GM18520 (cell line): ENCODE data around the gene ANK3.
"Not testable (repeated sequence)": the region's sequence is repeated elsewhere in the genome, so short reads cannot be mapped to it uniquely, and the experiment has no call there.

Source experiments
- ATAC-seq: cut with Tn5 transposase; IDR thresholded peaks from one replicate; pipeline ENCODE4 v1.9.1; 2021; ENCODE audit not compliant: unreplicated experiment

Gene ANK3

DNA sequence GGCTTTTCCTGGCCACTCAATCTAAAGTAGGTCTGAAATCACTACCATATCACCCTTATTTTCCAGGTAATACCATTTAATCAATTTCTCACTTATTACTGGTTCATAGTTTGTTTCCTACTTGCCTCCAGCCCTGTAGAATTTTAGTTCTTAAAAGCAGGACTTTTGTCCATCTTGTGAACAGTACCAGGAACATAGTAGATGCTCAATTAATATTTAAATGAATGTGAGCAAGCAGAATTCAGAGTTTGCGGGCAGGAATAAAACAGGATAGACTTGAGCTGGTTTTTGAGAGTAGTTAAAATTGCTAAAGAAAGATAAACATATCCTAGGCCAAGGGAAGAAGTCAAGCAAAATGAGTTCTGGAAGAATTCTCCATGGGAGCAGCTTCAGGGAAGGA, 77.9 kb downstream of the ANK3 start:
- ATAC-seq, result no peak

DNA sequence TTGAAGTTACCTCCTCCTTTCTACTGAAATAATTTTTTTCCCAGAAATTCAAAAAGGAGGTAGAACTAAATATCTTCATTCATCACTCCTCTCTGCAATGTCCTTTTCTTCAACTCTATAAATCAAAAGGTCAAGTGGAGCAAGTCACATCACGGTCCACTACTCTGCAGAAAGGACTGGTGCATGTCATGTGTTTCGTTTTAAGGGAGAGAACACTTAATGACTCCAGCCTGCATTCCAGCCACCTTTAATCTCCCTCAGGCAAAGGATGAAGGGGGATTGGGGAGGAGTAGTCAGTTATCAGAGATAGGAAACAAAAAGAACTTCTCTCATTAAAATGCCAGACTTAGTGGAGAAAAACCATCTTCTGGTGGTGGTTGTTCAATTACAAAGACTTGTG, 78.9 kb downstream of the ANK3 start:
- no peak for ATAC-seq

DNA sequence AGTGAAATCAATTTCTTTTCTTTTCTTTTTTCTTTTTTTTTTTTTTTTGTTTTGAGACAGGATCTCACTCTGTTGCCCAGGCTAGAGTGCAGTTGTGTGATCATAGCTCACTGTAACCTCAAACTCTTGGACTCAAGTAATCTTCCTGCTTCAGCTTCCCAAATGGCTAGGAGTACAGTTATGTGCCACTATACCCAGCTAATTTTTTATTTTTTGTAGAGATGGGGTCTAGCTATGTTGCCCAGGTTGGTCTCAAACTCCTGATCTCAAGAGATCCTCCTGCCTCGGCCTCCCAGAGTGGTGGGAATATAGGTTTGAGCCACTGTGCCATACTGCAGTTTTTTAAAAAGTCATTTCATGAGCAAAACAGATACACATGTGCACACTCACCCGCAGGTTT, 79.8 kb downstream of the ANK3 start:
- ATAC-seq, result no peak

DNA sequence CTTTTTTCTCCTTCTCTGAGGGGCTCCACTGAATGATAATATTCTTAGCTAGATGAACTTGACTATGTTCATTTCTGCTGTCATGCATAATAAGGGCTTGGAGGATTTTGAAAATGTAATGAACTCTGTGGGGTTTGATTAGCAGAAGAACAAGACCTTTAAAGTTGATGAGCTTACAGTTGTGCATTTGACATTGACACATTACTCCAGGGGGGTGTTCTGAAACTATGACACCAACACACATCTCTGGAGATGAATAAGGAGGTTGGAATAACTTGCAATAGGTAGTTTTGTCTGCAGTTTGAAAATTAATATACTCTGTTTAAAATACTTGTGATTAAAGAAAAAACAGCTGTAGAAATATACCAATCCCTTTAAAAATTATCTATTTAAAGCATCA, 80.3 kb downstream of the ANK3 start:
- no peak for ATAC-seq

DNA sequence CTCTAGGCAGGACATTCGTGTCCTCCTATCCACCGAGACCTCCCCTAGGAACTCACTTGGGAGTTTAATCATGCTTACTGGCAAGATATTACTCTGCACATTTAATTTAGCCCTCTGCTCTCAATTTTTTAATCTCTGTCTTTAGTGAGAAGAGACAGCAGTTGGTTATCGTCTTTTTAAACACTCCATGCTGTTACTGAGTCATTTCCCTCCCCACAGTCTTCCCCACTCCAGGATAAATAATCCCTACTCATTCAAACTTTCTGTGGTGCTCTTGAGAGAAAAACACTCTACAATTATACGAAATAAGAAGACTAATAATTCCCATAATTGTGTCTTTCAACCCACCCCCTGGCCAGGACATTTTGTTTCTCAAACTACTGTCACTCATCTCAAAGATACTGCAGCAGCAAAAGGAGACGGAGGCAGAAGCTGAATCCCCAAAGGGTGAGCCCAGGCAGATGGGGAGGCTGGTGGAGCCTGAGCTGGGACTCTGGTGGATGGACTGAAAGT, 84.2 kb downstream of the ANK3 start:
- ATAC-seq, result no peak

DNA sequence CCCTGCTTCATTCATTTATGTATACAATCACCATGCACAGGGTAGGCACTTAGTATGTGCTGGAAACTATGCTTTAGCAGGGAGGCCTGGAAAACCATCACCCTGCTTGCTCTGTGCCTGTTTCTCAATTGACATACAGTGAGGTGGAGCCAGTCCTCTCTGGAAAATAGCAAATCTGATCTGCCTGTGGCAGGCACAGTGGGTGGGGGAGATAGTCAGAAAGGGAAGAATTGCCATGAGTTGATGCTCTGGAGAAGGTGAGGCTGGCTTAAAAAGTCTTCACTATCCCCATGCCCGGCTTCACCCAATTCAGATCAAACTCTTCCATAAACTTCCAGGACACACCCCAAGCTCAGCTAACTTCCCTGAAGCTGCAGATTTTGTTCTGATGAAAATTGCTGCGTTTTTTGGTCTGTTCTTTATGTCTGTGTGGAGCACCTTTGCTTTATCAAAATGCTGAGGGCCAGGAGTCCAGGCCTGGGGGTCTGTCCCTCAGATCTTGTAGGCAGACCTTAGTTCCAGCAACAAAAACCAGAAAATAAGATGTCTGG, 84.8 kb downstream of the ANK3 start:
- ATAC-seq, result no peak

DNA sequence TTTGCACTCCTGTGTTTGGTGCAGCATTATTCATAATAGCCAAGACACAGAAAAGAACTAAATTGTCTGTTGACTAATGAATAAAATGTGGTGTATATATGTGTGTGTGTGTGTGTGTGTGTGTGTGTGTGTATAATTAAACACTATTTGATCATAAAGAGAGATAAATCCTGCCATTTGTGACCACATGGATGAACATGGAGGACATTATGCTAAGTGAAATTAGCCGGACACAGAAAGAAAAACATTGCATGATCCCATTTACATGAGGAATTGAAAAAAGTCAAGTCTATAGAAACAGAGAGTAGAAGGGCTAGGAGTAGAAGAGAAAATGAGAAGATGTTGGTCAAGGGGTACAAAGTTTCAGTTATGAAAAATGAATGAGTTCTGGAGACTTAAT, 85.9 kb downstream of the ANK3 start:
- ATAC-seq, result no peak

DNA sequence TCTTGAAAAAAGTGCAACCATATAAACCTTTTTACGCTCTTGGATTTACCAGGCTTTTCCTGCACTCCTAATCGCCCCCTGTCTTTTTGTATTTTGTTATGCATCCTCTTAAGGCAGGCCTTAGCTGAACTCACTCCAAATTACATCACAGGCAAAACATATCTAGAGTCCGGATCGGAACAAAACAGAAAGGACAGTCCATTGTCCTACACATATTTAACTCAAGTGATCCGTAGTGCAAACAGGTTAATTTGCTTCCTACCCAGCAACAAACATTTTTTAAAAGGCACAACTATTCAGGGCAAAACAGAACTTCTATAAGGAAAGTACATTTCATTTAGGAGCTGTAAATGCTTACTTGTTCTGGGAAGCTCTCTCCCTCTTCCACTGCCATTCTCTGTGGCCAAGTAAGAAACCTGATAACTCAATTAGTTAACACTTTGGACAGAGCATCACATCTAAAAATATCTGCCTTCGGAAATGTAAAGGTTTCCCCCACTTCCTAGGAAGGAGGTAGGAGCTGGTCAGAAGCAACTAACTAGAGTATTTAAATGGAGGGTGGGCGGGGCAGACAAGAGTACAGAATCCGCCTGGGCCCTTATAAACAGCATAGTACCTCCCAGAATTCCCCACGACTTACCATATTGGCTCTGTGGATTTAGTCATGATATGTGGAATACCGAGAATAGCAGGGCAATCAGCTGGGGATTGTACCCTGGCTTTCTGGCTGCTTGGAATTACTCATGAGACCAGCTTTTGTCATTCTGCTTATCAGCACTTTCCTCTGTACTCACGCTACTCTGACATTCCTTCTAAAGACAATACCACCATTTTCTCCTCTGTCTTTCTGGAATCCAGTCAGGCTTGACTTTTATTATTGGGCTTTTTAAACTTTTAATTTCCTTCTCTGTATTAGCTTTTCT, 89.5 kb downstream of the ANK3 start:
- ATAC-seq, result no peak

DNA sequence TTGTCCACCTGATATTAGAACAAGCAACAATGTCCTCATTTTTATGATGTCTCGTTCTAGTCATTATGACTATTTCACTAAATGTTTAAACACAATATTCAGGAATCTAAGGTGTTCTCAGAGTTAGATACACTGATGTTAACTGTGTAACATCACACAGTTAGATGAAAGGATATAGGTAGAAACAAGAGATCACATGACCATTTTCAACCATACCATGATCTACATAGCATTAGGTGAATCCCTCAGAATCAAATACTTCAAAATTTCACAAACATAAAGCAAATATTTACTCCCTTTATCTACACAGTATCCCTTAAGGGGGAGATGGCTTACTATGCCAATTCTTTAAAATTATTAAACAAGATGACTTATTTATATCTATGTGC, 90.3 kb downstream of the ANK3 start:
- no peak for ATAC-seq

DNA sequence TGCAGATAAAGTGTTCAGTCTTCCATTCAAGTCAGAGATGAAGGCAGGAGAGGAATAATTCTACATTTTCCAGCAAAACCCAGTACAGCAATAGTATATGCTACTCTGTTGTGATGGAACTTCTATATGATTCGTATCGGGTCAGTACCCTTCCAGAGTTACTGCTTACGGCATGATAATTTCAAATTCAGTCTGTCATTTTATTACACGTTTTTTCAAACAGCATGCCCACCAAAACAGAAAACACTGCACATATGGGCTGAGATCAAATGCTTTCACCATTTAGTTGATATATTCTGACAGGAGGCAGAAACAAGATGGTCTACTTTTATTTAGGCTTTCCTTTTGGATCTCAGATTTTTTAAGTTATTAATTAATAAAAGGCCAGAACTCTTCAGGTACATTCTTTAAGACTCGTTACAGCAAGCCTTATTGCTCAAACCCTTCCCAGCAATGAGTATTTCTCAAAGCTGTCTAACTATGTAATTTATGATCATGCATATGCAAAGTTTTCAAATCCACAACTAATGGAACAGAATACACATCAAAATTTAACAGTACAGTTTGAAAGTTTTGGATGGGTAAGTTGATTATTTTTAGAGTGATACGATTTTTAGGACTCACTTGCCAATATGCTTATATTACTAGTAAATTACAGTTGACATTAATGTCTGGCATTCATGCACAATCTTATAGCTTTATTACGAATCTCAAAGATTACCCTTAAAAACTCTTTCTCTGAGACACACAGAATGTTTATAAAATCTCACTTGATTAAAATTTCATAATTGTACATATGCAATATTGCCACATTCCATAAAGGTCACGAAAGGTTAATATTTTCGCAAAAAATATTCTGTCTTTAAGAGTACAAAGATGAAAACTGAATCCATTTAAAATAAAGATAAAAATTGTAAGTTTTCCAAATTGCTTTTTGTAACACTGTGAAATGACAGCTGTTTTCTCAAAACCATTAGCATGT, 91.0 kb downstream of the ANK3 start:
- no peak for ATAC-seq

DNA sequence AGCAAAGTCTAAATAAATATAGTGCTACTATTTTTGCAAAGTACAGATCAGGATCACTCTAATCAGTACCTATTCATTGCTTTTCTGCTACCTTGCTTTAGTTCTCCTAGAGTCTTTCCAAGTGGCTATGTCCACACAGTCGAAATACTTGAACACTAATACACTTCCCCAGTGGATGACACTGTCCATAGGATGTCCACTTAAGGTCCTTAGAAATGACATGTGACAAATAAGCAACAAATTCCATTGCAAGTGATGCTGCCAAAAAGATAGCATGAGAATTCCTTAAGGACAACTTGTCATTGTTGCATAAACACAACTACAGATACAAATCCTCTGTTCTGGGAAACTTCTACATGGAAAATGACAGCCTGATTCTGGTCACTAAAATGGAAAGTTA, 93.6 kb downstream of the ANK3 start:
- ATAC-seq, result no peak

DNA sequence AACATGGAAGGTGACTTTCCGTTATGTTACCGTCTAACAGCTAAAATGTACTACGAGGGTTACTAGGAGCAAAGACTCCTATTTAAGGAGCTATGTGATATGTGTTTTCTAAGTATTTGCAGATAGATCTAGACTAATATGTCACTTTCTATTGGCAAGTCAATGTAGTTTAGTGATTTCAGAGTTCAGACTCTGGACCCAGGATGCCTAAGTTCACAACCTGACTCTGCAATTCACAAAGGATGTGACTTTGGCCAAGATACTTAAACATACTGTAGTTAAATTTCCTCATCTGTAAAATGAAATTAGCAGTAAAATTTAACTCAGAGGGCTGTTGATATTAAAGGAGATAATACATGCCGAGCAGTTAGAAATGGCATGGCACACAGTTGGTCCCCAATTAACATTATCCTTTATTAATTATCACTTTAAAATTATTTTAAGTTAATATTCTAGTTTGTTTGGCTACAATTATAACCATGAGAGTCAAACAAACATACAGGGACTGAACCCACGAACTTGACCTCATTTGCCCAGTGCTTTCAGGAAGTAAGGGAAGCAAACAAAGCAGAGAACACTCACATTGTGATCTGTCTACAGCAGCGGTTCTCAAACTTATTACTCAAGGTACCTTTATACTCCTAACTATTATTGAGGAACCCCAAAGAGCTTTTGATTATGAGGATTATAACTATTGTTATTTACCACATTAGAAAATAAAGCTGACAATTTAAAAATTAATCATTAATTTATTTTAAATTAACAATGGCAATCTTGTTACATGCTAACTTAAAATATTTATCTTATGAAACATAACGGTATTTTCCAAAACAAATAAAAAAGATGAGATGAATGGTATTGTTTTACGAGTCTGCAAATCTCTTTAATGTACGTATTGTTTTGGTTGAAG, 94.4 kb downstream of the ANK3 start:
- ATAC-seq, result no peak

DNA sequence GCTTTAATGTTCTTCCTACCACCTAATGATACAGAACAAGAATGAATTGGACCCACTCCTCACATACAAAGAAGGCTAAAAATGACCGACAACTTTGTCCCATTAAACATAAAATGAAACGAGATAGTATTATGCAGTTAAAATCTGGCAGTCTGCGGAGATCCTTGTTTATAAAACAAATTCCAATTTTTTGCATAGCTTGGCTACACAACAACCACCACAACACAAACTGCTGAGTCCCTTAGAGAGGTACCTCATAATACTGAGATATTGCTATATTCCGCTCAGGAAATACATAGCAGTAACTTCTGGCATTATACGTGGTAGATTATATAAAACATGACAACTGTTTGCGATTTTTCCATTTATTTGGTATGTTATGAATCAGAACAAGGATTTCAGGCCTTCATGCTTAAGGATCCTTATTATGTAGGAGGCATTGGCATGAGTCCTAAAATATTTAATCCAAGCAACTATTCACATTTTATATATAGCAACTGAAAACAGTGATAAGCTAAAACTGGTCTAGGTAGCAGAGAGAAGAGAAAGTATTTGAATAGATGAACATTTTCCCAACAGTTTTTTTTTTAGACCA, 96.0 kb downstream of the ANK3 start:
- no peak for ATAC-seq

DNA sequence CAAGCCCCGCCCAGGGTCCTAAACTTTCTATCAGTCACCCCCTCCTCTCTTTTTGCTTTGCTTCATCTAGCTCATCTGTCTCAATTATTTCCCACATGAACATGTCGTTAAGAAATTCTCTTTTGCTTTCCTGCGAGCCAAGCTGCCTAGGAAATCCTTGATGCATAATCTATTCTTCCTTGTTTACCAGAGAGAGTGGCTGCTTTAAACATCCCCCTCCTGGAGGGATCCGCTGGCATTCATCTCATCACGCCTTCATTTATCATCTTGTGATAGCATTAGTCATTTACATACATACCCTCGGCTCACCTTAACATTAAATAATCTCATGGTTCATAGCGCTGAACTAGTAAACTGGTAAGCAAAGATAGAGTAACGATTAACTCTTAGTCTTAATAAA, 96.7 kb downstream of the ANK3 start:
- no peak for ATAC-seq

DNA sequence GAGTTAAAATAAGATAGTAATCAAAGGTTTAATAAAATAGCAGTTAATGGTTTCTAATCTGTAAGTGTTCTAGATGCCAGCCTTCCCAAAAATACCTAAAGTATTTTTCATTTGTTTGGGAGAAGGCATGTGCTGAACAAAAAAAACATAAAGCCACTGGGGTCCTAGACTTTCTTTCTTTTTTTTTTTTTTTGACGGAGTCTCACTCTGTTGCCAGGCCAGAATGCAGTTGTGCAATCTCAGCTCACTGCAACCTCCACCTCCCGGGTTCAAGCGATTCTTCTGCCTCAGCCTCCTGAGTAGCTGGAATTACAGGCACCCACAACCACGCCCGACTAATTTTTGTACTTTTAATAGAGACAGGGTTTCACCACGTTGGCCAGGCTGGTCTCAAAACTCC, 97.1 kb downstream of the ANK3 start:
- not testable (repeated sequence) for ATAC-seq

DNA sequence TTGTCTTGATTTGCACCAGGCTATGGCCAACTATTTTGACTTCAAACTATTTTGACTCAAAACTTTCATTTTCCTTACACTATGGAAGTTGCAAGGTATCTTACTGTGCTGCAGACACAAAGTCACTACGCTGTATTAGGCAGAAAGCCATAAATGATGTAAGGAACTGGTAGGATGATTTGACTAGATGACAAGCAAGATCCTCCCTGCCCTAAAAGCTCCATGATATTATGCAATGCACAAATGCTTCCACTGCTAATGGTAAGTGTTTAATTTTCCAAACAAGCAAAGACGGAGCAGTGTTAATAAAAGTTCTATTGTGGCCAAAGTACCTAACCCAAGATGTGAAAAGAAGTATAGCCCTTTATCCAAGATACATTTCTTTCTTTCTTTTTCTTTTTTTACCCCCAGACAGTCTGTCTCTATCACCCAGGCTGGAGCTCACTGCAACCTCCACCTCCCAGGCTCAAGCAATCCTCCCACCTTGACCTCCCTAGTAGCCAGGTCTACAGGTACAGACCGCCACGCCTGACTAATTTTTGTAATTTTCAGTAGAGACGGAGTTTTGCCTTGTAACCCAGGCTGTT, 98.2 kb downstream of the ANK3 start:
- ATAC-seq, result no peak

DNA sequence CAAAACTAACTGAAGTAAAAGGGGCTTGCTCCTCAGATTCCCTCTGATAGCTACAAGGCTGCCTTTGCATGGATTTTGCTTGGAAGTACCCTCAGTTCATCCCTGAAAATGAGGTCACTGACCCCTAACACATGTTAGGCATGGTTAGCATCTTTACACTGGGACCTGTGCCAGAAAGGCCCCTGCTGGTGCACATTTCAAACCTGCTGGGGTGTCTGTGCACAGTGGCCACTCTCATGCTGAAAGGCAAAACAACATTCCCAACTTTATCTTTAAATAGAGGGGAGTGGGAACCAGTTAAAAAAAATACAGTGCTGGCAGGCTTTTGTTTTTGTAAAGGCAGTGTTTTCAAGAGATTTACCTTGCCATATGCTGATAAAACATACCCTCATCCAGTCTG, 99.1 kb downstream of the ANK3 start:
- ATAC-seq, result no peak

DNA sequence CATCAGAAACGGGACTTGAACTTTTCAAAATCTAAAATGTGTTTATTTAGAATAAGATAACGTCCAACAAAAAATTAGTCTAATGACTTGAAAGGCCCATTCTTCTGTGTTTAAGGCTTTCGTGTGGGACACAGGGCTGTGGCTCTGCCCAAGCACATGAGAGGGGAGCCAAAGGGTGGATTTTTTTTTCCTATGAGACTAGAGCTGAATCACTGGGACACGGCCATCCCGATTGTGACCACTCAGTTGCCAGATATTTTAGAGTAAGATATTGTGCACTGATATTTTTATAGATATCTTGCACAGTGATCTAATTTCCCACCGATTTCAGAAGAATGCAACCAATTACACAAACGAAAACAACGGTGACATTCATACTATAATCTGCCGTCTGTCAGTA, 99.9 kb downstream of the ANK3 start:
- ATAC-seq, result no peak

DNA sequence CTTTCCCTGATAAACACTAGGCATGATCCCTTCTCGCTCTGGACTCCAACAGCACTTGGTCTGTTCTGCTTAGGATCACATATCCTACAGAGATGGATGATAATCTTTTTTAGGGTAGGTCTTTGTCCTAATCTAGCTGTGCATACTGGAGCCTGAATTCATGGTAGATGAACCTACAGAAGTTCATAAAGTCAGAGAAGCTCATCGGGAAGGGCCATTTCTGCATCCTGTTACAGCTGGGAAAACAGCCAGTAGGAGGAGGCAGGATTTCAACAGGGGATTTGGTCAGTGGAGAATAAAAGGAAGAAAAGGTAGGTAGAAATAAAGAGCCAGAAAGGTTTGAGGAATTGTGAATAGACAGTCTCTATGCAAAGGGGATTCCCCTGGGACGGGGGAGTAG, 101.4 kb downstream of the ANK3 start:
- no peak for ATAC-seq

DNA sequence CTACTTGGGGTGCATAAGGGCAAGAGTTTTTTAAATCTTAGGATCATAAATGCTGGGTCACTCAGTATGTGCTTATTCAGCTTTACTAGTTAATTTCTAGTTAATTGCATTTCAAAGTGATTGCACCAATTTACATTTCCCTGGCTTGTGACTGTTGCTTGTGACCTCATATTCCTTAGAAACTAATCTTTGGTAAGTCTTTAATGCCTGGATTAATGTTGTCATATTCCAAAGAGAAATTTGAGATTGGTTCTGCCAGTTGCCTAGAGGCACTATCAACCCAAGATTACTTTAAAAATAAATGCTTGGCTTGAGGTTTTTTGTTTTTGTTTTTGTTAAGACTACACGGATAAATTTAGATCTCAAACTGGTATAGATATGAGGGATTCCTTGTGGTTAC, 103.1 kb downstream of the ANK3 start:
- no peak for ATAC-seq
